OCI-LY1 (cell line): ENCODE results near the gene EPHA1.

ENCODE experiments used
- CTCF ChIP-seq: fragments of 200-600 bp; sonication (generic), shearing (Covaris generic); IDR thresholded peaks from 2 replicates; pipeline ENCODE4 v1.5.1; 2017; ENCODE audit warnings: mild to moderate bottlenecking, antibody characterized with exemption, low read length, moderate library complexity, mixed read lengths
- EZH2 ChIP-seq: fragments of 200-600 bp; sonication (generic), shearing (Covaris generic); IDR thresholded peaks from 2 replicates; pipeline ENCODE4 v1.8.0; 2017; ENCODE audit warnings: borderline replicate concordance, mixed run types, mild to moderate bottlenecking, antibody characterized with exemption, low read length, moderate library complexity, mixed read lengths

GRCh38 chr7:143451122-143451521, 42.5 kb upstream of the EPHA1 start:
- TF ChIP-seq CTCF (no peak), EZH2 (no peak)
